ENCODE measurements around the gene RAPGEF1.
A peak's percentile ranks its signal among the peaks of the same experiment; 100 is the strongest.
"Not testable (repeated sequence)": the region's sequence is repeated elsewhere in the genome, so short reads cannot be mapped to it uniquely, and the experiment has no call there.

Gene RAPGEF1

DNA sequence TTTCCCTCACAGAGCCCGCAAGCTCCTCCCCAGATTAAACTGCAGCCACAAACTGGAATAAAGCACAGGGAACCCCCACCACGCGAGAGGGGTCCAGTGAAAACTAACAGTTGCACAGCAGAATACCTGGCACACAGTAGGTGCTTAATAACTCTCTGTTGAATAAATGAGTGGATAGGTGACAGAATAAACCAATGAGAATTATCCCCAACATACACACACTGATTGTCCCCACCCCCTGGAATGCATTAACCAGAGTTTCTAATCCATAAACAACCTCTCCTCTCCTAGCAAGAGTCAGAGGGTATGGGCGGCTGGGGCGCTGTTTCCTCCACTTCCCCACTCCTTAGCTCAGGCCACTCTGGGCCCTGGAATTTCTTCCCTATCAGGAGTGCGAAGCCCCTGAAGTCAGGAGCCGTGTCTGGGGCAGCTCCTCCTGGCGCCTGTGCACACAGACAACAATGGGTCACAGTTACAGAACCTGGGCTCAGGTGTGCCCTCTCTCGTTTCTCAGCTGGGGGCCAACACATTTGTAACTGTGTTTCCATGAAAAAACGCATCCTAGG lies 27.6 kb downstream of the RAPGEF1 start:
- FAIRE-seq (no peak), DNase-seq (ENCODE audit: insufficient read length, low spot score) (no peak)
- TF ChIP-seq POLR2A (IDR thresholded peaks at IDR 0.05; ENCODE audit: low read depth, low read length) = no peak

DNA sequence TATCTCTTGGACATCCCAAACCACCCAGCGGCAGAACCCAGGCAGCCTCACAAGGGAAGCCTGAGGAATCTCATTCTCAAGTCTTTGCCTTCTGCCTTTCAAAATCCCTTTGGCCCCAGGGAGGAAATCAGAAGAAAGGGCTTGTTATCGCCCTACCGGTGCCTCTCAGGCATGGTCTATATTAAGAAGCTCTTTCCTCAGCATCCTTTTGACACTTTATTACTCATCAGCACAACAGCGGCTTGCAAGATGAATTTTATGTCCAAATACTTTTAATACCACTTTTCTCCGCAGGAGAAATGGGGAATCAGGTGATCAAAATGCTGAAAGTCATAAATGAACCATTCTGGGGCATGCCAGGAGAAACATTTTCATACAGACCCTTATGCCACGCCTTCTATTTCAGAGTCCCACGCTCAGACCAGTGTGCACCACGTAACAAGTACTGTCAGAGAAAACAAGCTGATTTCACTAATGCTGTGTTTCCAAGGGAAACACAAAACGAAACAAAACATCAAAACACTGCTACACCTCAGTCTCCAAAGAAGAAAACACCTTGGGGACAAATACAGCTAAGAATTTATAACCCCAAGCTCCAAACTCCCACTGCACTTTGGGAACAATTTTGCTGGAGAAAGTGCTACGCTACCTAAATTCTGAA lies 30.0 kb downstream of the RAPGEF1 start:
- FAIRE-seq (no peak), DNase-seq (ENCODE audit: insufficient read length, low spot score) (peak; percentile 7)
- TF ChIP-seq POLR2A (IDR thresholded peaks at IDR 0.05; ENCODE audit: low read depth, low read length) = no peak

DNA sequence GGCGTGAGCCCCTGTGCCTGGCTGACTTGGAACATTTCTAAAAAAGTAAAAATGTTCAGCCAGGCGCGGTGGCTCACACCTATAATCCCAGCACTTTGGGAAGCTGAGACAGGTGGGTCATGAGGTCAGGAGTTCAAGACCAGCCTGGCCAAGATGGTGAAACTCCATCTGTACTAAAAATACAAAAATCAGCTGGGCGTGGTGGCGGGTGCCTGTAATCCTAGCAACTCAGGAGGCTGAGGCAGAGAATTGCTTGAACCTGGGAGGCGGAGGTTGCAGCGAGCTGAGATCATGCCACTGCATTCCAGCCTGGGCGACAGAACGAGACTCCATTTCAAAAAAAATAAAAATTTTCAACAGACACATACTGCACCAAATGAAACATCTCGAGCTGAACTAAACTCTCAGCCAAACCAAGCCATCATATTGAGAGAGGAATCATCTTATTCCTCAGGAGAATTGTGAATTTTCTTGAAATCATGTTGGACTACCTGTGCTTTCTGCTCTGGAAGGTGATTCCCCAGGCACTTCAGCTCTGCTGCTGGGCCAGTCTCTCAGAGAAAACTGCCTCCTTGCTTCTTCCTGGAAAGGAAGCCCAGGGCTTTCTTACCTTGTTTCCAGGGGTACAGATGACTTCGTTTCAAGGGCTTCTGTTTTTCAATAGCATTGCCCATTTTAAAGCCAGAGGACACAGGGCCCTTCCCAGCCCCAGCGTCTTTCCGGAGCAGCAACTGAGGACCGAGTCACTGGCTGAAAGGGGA lies 30.7 kb downstream of the RAPGEF1 start:
- DNase-seq (ENCODE audit: insufficient read length, low spot score); FAIRE-seq: not testable (repeated sequence)

DNA sequence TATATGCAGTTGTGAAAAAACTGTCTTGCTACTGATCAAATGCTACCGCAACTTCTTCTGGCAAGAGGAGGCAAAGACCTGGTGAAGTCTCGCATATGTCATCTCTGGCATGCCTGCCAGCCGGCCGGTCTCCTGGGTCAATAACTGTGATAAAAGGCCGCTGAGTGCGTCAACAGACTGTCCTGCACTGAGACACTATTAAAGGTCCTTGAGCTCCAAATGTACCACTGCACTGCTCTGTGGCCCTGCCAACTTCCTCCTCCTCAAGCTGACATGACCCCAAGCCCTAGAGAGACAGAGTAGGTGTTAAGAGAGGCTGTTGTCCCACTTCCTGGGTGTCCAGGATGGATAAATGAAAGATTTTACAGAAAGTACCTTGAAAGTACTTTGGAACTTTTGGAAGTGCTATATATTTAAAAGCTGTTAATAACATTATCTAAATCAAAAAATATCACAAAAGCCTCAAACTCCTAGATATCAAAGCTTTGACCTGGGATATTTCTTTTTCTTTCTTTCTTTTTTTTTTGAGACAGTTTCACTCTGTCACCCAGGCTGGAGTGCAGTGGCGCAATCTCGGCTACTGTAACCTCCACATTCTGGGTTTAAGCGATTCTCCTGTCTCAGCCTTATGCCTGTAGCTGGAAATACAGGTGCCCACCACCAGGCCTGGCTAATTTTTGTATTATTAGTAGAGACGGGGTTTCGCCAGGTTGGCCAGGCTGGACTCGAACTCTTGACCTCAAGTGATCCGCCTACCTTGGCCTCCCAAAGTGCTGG lies 31.5 kb downstream of the RAPGEF1 start:
- FAIRE-seq = no peak
- DNase-seq (ENCODE audit: insufficient read length, low spot score) = no peak
- TF ChIP-seq POLR2A (IDR thresholded peaks at IDR 0.05; ENCODE audit: low read depth, low read length) = no peak

DNA sequence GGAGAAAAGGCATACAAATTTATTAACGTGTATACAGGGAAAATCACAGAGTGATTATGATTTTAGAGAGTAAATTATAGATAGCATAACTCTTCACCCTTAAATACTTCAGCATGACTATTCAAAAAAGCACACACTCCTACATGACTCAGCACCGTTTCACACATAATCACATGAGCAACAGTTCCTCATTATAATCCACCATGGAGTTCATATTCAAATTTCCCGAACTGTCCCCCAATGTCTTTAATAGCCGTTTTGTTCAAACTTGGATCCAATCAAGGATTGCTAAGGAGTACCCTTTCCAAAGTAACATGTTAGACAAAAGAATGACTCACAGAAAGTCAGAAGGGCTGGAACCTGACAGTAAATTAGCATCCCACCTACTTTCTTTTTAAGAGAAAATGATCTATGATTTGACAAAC lies 32.1 kb downstream of the RAPGEF1 start:
- FAIRE-seq (no peak), DNase-seq (ENCODE audit: insufficient read length, low spot score) (no peak)
- no peak for TF ChIP-seq POLR2A (IDR thresholded peaks at IDR 0.05; ENCODE audit: low read depth, low read length)

DNA sequence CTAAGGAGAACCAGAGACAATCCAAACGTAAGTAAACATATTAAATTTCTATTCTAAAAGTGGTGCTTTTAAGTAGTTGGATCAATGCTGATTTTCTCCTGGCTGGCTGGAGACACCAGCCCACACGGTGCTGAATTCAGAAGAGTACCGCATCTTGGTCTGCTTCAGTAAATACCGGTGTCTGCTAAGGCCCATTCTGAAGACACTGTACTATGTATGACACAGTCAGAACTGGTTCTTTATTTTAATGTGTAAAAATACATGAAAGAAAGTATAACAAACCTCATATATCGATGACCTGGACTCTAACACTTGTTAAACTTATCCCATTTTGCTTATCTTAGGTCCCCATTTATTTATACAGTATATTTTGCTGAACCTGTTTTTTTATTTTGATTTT lies 32.8 kb downstream of the RAPGEF1 start:
- FAIRE-seq (no peak), DNase-seq (ENCODE audit: insufficient read length, low spot score) (no peak)
- no peak for TF ChIP-seq POLR2A (IDR thresholded peaks at IDR 0.05; ENCODE audit: low read depth, low read length)

DNA sequence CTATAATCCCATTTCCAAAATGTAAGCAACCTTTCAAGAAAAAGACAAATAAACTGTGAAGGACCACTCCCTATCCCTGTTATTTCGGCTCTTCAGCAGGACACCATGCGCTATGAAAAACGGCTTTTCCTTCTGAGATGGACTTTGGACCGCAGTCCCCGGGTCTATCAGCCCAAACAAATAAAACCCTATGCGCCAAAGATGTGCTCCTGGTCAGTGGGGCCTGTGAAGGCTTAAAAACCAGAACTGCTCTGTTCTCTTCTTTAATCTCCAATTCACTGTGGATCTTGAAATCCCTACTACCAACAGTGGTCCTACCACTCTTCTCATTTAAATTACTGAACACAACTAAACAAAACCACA lies 33.3 kb downstream of the RAPGEF1 start:
- FAIRE-seq = no peak
- TF ChIP-seq POLR2A (IDR thresholded peaks at IDR 0.05; ENCODE audit: low read depth, low read length) = no peak
- DNase-seq (ENCODE audit: insufficient read length, low spot score) = no peak

DNA sequence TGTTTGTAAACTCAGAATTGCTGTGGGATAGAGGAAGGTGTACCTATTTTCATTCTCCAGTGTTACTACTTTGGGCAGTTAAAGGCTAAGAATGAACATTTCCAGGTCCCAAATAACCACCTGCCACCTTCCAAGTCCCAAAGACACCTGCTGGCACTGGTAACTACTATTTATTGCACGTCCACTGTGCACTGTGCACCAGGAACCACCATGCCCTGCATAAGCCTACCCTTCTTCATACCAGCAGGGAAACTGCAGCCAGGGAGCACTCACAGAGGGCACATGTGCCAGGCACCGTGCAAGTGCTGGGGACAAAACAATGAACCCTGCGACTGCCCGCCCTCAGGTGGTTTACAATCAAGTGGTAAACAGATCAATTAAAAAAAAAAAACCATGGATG lies 34.9 kb downstream of the RAPGEF1 start:
- FAIRE-seq = no peak
- TF ChIP-seq POLR2A (IDR thresholded peaks at IDR 0.05; ENCODE audit: low read depth, low read length) = no peak

DNA sequence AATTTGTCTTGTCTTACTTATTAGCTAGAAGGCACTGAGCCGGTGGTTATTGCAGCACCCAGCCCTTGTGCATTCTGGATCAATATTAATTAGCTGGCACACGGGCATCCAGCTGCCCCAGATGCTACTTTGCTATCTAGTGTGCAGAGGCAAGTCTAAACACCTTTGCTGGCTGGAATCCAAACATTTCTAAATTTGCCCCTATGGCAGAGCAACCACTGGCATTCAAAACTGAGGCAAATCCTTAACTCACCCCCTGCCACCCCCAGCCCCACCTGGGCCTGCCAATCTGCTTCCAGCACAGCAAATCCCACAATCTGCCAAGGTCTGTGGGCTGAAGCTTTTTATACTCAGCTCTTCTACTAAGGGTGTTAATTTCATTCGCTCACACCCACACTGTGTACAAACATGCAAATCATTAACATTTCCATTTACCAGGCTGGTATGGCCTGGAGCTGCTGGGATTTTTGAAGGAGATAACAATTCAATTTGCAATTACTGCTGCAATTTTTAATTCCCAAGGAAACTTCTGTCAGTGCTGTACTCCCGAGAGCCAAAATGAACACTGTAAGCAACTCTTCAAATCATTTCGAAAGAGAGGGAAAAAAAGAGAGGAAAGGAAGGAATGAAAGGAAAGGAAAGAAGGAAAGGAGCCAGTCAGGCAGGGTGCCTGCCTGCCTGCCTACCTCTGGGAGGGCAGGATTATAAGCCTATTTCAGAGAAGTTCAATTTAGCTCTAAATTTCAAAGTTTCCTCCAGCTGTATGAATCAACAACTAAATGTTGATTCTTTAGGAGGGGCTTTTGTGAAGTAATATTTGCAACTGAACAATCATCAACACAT lies 35.5 kb downstream of the RAPGEF1 start:
- FAIRE-seq (no peak), DNase-seq (ENCODE audit: insufficient read length, low spot score) (no peak)
- TF ChIP-seq POLR2A (IDR thresholded peaks at IDR 0.05; ENCODE audit: low read depth, low read length) = no peak

More for the DNA sequence above, 34.9 kb downstream of the RAPGEF1 start:
- DNase-seq (ENCODE audit: insufficient read length, low spot score) = no peak

DNA sequence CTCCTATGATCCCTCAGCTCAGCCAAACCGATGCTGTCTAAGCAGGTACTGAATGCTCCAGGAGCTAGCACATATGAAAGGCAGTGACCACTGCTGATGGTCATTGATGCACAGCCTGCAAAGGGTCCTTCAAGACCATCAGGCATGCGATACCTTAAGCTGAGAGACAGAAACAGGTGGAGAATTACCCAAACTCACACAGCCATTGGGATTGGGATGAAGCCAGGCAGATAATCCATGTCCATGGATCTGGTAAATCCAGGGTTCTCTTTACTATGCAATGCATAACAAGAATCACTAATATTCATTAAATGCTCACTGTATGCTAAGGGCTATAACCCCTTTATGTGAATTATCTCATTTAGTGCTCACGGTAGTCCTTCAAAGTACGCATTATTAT lies 36.2 kb downstream of the RAPGEF1 start:
- DNase-seq (ENCODE audit: insufficient read length, low spot score) = no peak
- TF ChIP-seq POLR2A (IDR thresholded peaks at IDR 0.05; ENCODE audit: low read depth, low read length) = no peak
- FAIRE-seq = no peak

DNA sequence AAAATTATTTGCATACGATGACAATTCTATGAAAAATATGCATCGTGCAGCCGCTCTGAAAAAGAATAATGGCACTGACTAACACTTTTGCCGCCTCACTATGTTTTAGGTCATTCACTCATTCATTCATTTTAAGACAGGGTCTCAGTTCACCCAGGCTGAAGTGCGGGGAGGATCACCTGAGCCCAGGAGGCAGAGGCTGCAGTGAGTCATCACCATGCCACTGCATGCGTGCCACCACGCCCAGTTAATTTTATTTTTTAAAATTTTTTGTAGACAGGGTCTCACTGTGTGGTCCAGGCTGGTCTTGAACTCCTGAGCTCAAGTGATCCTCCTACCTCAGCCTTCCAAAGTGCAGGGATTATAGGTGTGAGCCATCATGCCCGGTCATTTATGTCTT lies 37.0 kb downstream of the RAPGEF1 start:
- no peak for TF ChIP-seq POLR2A (IDR thresholded peaks at IDR 0.05; ENCODE audit: low read depth, low read length)
- no peak for FAIRE-seq
- DNase-seq (ENCODE audit: insufficient read length, low spot score) = no peak

DNA sequence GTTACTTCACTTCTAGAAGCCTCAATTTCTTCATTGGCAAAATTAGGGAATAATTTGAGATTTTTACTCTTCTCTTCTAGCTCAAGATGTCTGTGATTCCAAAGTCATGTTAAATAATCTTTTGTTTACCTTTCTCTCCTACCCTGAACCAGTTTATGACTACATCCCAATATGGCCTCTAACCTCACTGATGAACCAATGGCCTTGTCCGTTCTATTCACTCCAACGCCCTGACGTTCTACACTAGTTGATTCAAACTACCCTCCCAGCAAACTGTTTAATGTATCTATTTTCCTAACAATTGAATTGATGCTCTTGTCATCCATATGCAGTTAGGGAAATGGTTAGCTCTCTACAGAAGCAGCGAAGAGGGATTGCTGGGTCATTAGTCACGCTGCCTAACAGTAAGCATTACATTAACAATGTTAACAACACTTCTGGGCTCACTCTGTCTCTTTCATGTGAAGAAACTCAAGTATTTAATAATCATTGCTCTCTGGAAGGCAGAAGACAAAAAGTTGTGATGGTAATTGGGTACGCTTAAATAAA lies 38.0 kb downstream of the RAPGEF1 start:
- FAIRE-seq = no peak
- TF ChIP-seq POLR2A (IDR thresholded peaks at IDR 0.05; ENCODE audit: low read depth, low read length) = no peak
- no peak for DNase-seq (ENCODE audit: insufficient read length, low spot score)

DNA sequence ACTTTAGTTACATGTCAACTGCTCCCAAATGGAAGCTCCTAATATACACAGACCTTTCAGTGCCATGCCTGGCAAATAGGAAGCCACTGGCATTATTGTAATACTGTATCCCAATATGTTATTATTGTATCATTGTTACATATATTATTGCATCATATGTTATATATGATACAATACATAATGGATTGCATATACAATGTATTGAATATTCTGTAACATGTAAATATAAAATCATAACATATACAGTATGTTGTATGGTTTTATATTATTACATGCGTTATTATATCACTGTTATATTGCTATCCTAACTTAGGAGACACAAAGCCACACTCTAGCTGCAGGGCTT lies 38.5 kb downstream of the RAPGEF1 start:
- DNase-seq (ENCODE audit: insufficient read length, low spot score) = no peak
- no peak for TF ChIP-seq POLR2A (IDR thresholded peaks at IDR 0.05; ENCODE audit: low read depth, low read length)
- FAIRE-seq = no peak
